ENCODE results near the gene APOA1. TPM values are rescaled to one million over a fixed set of nuclear protein-coding genes. Genes with fewer than 3 reads are reported as not detected.

Gene APOA1
- not detected in 2 replicates for total RNA-seq

GRCh38 chr11:116837231-116838091 is at the start of gene APOA1:
Gene APOA1, minus strand, starts transcription at chr11:116837622. Its CDS starts 235 bp downstream, at chr11:116837387.

GRCh38 chr11:116829525-116830183 is 7.8 kb downstream of the APOA1 start, which contains the start of gene APOC3:
Gene APOC3, plus strand, starts transcription at chr11:116829907. Its CDS starts 676 bp downstream, at chr11:116830583.

DNA sequence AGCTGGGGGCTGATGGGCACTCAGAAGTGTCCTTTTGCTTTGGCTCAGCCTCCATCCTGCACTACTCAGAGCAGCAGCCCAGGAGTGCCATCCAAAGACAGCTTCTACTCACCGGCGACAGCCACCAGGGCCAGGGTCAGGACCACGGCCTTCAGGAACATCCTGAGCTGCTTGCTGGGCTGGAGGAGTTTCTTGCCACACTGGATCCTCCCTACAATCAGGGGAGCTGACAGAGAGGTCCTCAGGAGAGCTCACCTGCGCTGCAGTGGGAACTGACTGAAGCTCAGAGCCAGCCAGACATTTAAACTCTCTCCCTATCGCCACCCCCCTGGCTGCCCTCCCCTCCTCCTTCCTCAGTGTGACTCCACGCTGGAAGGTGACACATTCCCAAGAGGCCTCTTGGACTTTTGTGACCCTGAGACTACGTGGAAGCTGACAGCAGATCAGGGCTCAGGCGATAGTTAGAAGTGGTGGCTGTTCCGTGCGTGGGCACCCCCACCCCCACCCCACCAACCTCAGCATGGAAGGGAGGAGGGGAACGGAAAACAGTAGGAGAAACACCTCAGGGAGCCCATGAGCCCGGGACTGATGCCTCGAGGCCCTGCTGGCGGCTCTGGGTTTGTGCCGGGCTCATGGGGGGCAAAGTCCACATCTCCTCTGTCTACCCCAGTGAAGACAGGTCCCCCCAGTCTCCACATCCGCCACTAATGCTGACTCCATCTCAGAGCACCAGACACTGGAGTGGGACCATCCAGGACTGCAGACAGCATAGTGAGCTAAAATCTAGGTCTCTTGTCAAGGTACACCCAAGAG is 14.2 kb downstream of the APOA1 start, which contains the start of gene APOA4:
TSS of gene APOA4 (minus strand) at position 274 of the 813 bp plus-strand sequence. CDS start at position 161, 113 bp downstream.

GRCh38 chr11:116791813-116792143 is 45.6 kb downstream of the APOA1 start, which contains the start of gene APOA5:
Gene APOA5, minus strand, starts transcription at chr11:116791879. Its CDS starts 19 bp downstream, at chr11:116791860.

DNA sequence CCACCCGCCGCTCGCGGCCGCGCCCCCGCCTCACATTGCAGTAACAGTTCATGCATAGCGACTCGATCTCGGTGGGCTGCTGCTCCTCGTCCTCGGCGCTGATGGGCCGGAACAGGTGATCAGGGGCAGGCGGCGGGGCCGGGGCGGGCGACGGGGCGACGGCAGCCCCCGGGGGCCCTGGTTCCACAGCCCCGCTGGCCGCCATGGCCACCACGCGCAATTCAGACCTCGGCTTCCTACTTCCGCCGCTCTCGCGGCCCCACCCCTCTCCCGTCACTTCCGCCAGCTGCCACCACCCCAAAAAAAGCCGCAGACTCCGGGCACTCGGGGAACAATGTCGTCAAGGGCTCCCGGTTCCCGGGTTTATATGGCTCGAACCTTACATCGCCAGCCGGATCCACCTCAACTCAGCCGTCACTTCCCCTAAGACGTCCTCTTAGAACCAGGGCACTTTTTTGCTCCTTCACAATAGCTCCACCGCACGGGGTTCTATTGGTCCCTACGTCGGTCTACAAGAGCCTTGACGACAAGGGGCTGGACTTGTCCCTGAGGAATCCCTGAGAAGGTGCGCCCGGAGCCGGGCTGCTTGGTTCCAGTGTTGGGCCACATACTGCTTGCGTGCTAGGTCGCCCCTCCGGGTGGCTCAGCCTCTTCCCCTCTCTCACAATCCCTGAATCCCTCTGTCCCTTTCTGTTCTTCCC is 49.5 kb downstream of the APOA1 start, which contains the start of gene ZPR1:
TSS of gene ZPR1 (minus strand) at position 238 of the 701 bp plus-strand sequence. CDS start at position 205, 33 bp downstream.

Other genes with a start within 250 kb of the APOA1 start
- 12.1 and 13.5 TPM in 2 replicates for gene BUD13, start 64.6 kb downstream of the APOA1 start, total RNA-seq
- gene ZPR1, start 49.6 kb downstream of the APOA1 start, total RNA-seq, result 19.5 and 31.5 TPM in 2 replicates
- gene APOA5, start 45.7 kb downstream of the APOA1 start, total RNA-seq, result not detected in 2 replicates
- not detected in 2 replicates for gene APOA4, start 14.3 kb downstream of the APOA1 start, total RNA-seq
- not detected in 2 replicates for gene APOC3, start 7.7 kb downstream of the APOA1 start, total RNA-seq